ENCODE results near the gene ATP8B2.

GRCh38 chr1:154391086-154391770 is 65.9 kb downstream of the ATP8B2 start:
- TF ChIP-seq ELF4 (IDR thresholded peaks at IDR 0.05) (no peak), SP1 (IDR thresholded peaks at IDR 0.05) (no peak), SUZ12 (IDR thresholded peaks at IDR 0.05) (no peak), FOXK2 (IDR thresholded peaks at IDR 0.05) (no peak), NFRKB (IDR thresholded peaks at IDR 0.05) (no peak), PKNOX1 (IDR thresholded peaks at IDR 0.05) (no peak), BHLHE40 (IDR thresholded peaks at IDR 0.05; ENCODE audit: borderline replicate concordance) (no peak), TARDBP (IDR thresholded peaks at IDR 0.05) (no peak), CTBP1 (IDR thresholded peaks at IDR 0.05; ENCODE audit: borderline replicate concordance) (no peak), FOXM1 (IDR thresholded peaks at IDR 0.05; ENCODE audit: borderline replicate concordance) (no peak), ARNT (IDR thresholded peaks at IDR 0.05) (no peak)
